GM23338 (cell line): ENCODE data around the gene ARHGEF17. TPM values are rescaled to one million over a fixed set of nuclear protein-coding genes. Genes with fewer than 3 reads are reported as not detected.

Source experiments
- CREB1 ChIP-seq: fragments of 250-450 bp; sonication (Bioruptor Pico); IDR thresholded peaks from 2 replicates; pipeline ENCODE4 v1.5.0; 2020; ENCODE audit warnings: low read depth, mild to moderate bottlenecking, moderate library complexity
- CTCF ChIP-seq, 2 experiments: fragments of 200-600 bp in 1 of 2; sonication (generic) in 1 of 2; conservative IDR thresholded peaks; 2 replicates each; pipeline versions ENCODE4 v1.5.1 to v1.6.1; 2016 to 2017; ENCODE audit warnings: antibody characterized with exemption in 2 of 2, low read depth in 2 of 2, mild to moderate bottlenecking in 2 of 2, moderate library complexity in 1 of 2
- EZH2 ChIP-seq: fragments of 200-600 bp; sonication (generic); IDR thresholded peaks from one replicate; pipeline ENCODE4 v1.8.0; 2017; ENCODE audit warnings: antibody characterized with exemption, mild to moderate bottlenecking, low read depth; ENCODE audit not compliant: unreplicated experiment
- EZH2phosphoT487 ChIP-seq: fragments of 200-600 bp; sonication (generic); IDR thresholded peaks from one replicate; pipeline ENCODE4 v1.8.1; 2018; ENCODE audit warnings: antibody characterized with exemption; ENCODE audit not compliant: unreplicated experiment
- NANOG ChIP-seq: IDR thresholded peaks from 2 replicates; pipeline ENCODE4 v1.6.1; 2016; ENCODE audit warnings: antibody characterized with exemption, borderline replicate concordance
- POLR2AphosphoS5 ChIP-seq: IDR thresholded peaks from 2 replicates; pipeline ENCODE4 v1.6.1; 2016; ENCODE audit warnings: antibody characterized with exemption, low read depth
- STAT1 ChIP-seq: IDR thresholded peaks from one replicate; pipeline ENCODE4 v1.6.1; 2016; ENCODE audit warnings: antibody characterized with exemption; ENCODE audit not compliant: unreplicated experiment
- ZNF331 ChIP-seq: fragments of 250-450 bp; sonication (Bioruptor Pico); IDR thresholded peaks from 2 replicates; pipeline ENCODE4 v1.5.0; 2020; ENCODE audit warnings: low read depth, mild to moderate bottlenecking, moderate library complexity
- polyA plus RNA-seq: library from polyadenylated mRNA; unstranded; fragments of >200 nt; fragmentation: Nextera tagmentation; extraction: Ambion mirVana; gene quantifications from 2 replicates; pipeline ENCODE4 v1.2.1, GENCODE V29; 2016
- total RNA-seq: library from RNA; depleted of rRNA; stranded (reverse); fragments of >200 nt; shearing (Covaris generic); gene quantifications from 2 replicates; pipeline ENCODE4 v1.2.3, GENCODE V29; 2014
- TF ChIP-seq, protein P1 (sequence below): fragments of 250-450 bp; sonication (Bioruptor Pico); IDR thresholded peaks from 2 replicates; pipeline ENCODE4 v1.5.0; 2020; ENCODE audit warnings: mild to moderate bottlenecking, moderate library complexity

The ARHGEF17 gene
- total and polyA plus RNA-seq, 2 experiments from 2014 or later: 2.9 to 15.0 TPM

GRCh38 chr11:73267122-73267846 is 40.8 kb upstream of the ARHGEF17 start (continued):
- TF ChIP-seq, protein P1, sequence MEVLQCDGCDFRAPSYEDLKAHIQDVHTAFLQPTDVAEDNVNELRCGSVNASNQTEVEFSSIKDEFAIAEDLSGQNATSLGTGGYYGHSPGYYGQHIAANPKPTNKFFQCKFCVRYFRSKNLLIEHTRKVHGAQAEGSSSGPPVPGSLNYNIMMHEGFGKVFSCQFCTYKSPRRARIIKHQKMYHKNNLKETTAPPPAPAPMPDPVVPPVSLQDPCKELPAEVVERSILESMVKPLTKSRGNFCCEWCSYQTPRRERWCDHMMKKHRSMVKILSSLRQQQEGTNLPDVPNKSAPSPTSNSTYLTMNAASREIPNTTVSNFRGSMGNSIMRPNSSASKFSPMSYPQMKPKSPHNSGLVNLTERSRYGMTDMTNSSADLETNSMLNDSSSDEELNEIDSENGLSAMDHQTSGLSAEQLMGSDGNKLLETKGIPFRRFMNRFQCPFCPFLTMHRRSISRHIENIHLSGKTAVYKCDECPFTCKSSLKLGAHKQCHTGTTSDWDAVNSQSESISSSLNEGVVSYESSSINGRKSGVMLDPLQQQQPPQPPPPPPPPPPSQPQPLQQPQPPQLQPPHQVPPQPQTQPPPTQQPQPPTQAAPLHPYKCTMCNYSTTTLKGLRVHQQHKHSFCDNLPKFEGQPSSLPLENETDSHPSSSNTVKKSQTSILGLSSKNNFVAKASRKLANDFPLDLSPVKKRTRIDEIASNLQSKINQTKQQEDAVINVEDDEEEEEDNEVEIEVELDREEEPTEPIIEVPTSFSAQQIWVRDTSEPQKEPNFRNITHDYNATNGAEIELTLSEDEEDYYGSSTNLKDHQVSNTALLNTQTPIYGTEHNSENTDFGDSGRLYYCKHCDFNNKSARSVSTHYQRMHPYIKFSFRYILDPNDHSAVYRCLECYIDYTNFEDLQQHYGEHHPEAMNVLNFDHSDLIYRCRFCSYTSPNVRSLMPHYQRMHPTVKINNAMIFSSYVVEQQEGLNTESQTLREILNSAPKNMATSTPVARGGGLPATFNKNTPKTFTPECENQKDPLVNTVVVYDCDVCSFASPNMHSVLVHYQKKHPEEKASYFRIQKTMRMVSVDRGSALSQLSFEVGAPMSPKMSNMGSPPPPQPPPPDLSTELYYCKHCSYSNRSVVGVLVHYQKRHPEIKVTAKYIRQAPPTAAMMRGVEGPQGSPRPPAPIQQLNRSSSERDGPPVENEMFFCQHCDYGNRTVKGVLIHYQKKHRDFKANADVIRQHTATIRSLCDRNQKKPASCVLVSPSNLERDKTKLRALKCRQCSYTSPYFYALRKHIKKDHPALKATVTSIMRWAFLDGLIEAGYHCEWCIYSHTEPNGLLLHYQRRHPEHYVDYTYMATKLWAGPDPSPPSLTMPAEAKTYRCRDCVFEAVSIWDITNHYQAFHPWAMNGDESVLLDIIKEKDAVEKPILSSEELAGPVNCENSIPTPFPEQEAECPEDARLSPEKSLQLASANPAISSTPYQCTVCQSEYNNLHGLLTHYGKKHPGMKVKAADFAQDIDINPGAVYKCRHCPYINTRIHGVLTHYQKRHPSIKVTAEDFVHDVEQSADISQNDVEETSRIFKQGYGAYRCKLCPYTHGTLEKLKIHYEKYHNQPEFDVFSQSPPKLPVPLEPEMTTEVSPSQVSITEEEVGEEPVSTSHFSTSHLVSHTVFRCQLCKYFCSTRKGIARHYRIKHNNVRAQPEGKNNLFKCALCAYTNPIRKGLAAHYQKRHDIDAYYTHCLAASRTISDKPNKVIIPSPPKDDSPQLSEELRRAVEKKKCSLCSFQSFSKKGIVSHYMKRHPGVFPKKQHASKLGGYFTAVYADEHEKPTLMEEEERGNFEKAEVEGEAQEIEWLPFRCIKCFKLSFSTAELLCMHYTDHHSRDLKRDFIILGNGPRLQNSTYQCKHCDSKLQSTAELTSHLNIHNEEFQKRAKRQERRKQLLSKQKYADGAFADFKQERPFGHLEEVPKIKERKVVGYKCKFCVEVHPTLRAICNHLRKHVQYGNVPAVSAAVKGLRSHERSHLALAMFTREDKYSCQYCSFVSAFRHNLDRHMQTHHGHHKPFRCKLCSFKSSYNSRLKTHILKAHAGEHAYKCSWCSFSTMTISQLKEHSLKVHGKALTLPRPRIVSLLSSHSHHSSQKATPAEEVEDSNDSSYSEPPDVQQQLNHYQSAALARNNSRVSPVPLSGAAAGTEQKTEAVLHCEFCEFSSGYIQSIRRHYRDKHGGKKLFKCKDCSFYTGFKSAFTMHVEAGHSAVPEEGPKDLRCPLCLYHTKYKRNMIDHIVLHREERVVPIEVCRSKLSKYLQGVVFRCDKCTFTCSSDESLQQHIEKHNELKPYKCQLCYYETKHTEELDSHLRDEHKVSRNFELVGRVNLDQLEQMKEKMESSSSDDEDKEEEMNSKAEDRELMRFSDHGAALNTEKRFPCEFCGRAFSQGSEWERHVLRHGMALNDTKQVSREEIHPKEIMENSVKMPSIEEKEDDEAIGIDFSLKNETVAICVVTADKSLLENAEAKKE: no peak
- TF ChIP-seq EZH2 (no peak), EZH2phosphoT487 (no peak), POLR2AphosphoS5 (no peak), NANOG (no peak), CTCF (conservative IDR thresholded peaks at IDR 0.05; ENCODE audit: low read depth in 2 of 2) (no peak), ZNF331 (no peak), CREB1 (CRISPR knock-in tag) (no peak), STAT1 (no peak)
